IPS-NIHi7 (cell line): ENCODE results near the gene ACY1.
"Not testable (repeated sequence)": the region's sequence is repeated elsewhere in the genome, so short reads cannot be mapped to it uniquely, and the experiment has no call there.

Experiments used
- DNase-seq: peaks from one replicate; pipeline ENCODE4 v3.0.0; 2012; ENCODE audit warnings: mixed read lengths; ENCODE audit errors: extremely low spot score

The ACY1 gene

GRCh38 chr3:52024765-52025452, 41.6 kb downstream of the ACY1 start:
- no peak for DNase-seq

- DNase-seq, result no peak
Observed at GRCh38 chr3:52025453-52025852, 42.1 kb downstream of the ACY1 start.

- no peak for DNase-seq
Observed at GRCh38 chr3:52026041-52026440, 42.7 kb downstream of the ACY1 start.

GRCh38 chr3:52028572-52028971, 45.2 kb downstream of the ACY1 start:
- DNase-seq, result no peak

- DNase-seq, result no peak
Observed at GRCh38 chr3:52029053-52029452, 45.7 kb downstream of the ACY1 start.

GRCh38 chr3:52029535-52029934, 46.2 kb downstream of the ACY1 start:
- no peak for DNase-seq

- DNase-seq, result no peak
Observed at GRCh38 chr3:52030714-52031310, 47.5 kb downstream of the ACY1 start.

- DNase-seq, result no peak
Observed at GRCh38 chr3:52031896-52032295, 48.6 kb downstream of the ACY1 start.

- DNase-seq, result no peak
Observed at GRCh38 chr3:52032702-52033408, 49.5 kb downstream of the ACY1 start.

- not testable (repeated sequence) for DNase-seq
Observed at GRCh38 chr3:52033748-52034147, 50.4 kb downstream of the ACY1 start.

GRCh38 chr3:52034212-52034611, 50.9 kb downstream of the ACY1 start:
- DNase-seq, result no peak

GRCh38 chr3:52034651-52035050, 51.3 kb downstream of the ACY1 start:
- DNase-seq, result no peak

- DNase-seq, result no peak
Observed at GRCh38 chr3:52036222-52036694, 52.9 kb downstream of the ACY1 start.

- peak; percentile 79 for DNase-seq
Observed at GRCh38 chr3:52036829-52037228, 53.5 kb downstream of the ACY1 start.

GRCh38 chr3:52037291-52037690, 54.0 kb downstream of the ACY1 start:
- no peak for DNase-seq

GRCh38 chr3:52038227-52038626, 54.9 kb downstream of the ACY1 start:
- no peak for DNase-seq
